ENCODE measurements around the gene PLIN4.

PLIN4 gene

DNA sequence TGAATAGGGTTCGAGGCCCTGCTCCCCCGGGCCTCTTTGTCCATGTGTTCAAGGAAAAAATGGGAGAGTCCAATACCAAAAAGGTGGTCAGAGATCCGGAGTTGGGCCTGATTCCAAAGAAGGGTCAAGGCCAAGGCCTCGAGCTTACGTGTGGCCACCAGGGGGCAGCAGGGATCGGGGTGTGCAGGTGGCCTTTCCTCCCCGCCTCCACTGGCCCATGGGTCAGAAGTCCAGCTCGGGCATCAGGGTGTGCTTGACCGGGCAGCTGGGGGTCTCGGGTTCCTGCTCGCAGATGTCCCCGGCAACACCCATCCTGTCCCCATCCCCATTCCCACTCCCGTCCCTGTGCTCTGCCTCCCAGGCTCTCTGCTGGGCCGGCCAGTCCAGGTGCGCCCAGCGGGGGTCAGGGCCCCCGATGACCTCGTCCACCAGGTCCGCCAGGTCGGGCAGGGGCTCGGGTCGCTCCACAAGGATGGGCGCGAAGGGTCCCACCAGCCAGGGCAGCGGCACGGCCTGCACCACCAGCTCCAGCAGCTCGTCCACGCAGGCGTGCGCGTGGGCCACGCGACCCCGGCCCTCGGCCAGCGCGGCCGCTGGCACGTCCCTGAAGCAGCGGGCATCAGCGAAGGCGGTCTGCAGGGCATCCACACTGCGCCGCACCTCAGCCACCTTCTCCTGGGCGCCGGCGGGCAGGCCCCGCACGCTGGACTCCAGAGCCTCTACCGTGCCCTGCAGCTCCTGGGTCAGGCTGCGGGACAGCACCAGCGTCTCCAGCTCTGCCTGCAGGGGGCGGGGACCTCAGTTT lies 5.2 kb upstream of the PLIN4 start:
- no peak for DNase-seq

DNA sequence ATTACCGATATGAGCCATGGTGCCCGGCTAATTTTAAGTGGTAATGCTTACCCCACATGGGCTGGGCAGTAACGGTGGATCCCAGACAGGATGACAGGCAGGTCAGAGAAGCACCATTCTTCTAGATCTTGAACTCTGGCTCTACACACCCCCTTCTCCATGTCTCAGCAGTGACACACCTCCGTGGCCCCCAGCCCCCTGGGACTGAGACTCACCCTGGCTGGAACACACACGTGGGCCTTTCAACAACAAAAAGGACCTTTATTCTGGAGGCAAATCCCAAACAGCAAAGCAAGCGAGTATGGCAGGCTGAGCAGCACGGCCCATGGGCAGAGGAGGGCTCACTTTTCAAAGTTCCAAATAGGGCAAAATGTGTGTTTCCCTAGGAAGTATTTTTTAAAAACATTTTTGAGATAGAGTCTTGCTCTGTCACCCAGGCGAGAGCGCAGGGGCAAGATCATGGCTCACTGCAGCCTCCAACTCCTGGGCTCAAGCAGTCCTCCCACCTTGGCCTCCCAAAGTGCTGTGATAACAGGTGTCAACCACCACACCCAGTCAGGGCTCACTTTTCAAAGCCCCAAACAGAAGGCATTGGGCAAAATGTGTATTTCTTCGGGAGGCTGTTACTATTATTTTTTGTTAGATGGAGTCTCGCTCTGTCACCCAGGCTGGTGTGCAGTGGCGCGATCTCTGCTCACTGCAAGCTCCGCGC lies 4.2 kb upstream of the PLIN4 start:
- DNase-seq: no peak

DNA sequence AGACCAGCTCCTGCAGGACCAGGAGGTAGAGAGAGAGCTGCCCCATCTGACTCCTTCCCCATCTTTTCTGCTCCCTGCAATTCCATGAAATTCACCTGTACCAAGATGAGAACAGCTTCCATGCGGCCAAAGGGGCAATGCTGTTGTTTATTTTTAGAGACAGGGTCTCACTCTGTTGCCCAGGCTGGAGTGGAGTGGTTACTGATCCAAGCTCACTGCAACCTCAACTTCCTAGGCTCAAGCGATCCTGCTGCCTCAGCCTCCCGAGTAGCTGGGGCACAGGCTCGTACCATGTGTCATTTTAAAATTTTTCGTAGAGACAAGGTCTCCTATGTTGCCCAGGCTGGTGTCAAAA lies 3.6 kb upstream of the PLIN4 start:
- DNase-seq: no peak

- no peak for DNase-seq
These were observed 3.0 kb upstream of the PLIN4 start for GRCh38 chr19:4521170-4521887.

DNA sequence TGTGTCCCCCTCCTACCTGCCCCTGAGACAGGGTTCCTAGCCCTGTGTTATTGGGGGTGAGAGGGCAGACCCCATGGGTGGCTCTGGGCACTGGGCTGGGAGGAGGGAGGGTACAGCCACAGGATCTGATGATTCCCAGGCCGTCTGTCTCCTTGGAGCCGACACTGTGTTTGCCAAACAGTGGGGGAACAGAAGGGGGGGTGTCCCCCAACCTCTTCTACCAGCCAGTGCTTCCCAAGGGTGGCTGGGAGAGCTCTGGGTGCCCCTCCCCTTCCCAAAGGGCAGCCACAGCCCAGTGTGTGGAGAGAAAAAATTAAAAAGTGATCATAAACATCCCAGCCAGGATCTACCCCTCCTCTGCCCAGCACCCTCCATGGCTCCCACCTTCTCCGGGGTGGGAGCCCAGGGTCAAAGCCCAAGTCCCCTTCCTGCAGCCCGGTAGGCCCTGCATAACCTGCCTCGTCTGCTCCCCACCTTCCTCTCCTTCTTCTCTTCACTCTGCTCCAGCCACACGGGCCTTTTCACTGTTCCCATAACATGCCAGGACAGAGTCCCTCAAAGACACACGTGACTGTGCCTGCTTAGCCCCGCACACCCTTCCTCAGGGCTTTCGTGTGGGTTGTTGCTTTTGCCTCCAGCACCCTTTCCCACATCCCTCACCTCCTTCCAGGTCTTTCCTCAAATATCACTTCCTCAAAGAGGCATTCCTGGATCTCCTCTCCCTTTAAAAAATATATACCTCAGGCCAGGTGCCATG lies 1.4 kb upstream of the PLIN4 start:
- no peak for DNase-seq

DNA sequence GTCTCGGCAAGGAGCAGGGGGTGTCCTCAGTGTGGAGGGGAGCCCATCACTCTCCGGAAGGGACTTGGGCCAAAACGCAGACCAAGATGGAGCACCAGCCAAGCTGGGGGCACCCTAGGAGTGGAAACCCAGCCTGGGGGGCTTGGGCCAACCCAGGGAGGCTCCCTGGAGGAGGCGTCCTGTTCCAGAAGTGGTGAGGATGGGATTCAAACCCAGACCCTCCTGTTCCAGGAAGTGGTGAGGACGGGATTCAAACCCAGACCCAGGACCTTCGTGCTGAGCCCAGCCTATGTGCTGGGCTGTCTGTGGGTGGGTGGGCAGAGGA lies 848 bp upstream of the PLIN4 start:
- DNase-seq: no peak

DNA sequence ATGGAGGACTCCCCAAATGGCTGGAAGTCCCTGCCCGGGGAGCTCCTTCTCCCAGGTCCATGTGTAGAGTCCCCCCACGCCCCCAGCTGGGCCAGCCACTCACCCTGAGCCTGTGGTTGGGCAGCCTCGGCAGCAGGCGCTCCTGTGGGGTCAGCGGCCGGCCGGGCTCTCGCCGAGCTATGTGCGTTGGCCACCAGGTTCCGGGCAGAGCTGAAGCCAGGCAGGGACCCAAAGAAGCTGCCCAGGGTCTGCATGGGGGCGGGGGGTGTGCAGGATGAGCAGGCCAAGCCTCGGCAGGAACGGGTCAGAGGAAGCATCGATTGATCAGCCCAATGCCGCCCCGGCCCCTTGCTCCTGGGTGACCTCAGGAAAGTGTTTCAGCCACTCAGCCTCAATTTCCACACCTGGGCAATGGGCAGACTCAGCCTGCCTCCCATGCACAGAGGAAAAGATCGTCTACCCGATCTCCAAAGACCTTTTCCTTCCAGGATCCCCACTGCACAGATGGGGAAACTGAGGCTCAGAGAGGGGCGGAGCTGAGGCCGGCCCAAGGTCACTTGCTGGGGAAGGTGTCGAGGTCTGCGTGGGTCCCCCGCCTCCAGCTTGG lies 732 bp downstream of the PLIN4 start:
- DNase-seq: no peak

DNA sequence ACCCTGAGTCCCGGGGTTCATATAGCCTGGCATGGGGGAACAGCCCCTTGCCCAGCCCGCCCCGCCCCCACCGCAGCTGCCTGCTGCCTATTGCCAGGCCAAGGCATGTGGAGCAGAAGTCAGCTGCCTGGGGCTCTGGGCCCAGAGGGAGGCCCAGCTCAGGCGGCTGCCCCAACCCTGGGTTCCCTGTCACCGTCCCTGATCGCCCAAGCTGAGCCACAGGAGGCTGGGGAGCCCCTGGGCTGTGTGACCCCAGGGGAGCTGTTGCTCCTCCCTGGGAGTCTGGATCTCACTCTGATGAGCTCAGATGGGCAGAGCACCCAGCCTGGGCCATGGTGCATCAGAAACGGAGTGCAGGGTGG lies 1.4 kb downstream of the PLIN4 start:
- no peak for DNase-seq

DNA sequence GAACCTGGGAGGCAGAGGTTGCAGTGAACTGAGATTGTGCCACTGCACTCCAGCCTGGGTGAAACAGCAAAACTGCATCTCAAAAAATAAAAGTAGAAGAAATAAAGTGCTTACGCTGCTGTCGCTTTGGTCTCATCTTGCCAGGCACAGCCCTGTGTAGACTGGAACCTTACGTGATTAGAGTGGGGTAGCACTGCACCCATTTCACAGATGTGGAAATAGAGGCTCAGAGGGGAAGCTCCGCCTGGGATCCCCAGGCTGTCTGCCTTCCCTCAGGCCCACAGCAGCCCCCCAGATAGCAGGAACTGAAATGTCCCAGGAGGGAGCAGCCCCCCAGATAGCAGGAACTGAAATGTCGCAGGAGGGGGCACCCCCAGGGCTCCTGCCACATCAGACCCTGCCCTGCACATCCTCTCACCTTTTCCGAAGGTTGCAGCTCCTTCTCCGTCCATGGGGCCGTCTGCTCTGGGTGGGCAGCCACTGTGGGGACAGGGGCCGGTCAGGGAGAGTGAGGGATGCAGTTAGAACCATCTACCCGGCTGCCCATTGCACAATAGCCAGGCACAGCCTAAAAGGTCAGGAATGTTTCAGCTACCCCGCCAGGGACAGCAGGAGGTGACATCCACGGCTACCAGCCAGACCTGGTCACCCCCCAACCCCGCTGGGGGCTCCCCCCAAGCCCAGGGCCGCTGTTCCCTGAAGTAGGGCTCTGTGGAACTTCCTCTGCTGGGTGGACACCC lies 1.9 kb downstream of the PLIN4 start:
- DNase-seq: no peak

DNA sequence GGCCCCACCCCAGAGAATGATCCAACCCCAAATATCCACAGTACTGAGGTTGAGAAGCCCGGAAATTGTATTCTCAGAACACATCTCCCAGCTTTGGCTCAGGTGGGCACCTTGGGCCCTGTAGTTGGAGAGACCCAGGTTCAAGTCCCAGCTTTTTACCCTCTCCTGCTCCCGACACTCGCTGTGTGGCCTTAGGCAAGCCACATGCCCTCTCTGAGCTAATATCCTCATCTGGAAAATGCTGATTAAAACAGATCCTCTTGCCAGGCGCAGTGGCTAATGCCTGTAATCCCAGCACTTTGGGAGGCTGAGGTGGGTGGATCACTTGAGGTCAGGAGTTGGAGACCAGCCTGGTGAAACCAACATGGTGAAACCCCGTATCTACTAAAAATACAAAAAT lies 2.6 kb downstream of the PLIN4 start:
- DNase-seq: no peak

DNA sequence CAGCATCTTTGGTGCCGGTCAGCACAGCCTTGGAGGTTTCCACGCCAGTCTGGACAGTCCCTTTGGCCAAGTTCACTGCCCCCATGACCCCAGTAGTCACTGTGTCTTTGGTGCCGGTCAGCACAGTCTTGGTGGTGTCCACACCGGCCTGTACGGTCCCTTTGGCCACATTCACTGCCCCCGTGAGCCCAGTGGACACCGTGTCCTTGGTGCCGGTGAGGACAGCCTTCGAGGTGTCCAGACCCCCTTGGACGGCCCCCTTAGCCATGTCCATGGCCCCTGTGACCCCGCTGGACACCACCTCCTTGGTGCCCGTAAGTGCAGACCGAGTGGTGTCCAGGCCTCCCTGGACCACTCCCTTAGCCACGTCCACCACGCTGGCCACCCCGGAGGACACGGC lies 5.0 kb downstream of the PLIN4 start:
- no peak for DNase-seq

DNA sequence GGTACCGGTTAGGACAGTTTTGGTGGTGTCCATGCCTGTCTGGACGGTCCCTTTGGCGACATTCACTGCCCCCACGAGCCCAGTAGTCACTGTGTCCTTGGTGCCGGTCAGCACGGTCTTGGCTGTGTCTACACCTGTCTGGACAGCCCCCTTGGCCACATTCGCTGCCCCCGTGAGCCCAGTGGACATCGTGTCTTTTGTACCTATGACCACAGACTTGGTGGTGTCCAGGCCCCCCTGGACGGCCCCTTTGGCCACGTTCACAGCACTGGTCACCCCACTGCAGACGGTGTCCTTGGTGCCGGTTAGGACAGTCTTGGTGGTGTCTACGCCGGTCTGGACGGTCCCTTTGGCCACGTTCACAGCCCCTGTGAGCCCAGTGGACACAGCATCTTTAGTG lies 6.2 kb downstream of the PLIN4 start:
- DNase-seq: no peak

GRCh38 chr19:4511300-4512054 lies 6.8 kb downstream of the PLIN4 start:
- no peak for DNase-seq

DNA sequence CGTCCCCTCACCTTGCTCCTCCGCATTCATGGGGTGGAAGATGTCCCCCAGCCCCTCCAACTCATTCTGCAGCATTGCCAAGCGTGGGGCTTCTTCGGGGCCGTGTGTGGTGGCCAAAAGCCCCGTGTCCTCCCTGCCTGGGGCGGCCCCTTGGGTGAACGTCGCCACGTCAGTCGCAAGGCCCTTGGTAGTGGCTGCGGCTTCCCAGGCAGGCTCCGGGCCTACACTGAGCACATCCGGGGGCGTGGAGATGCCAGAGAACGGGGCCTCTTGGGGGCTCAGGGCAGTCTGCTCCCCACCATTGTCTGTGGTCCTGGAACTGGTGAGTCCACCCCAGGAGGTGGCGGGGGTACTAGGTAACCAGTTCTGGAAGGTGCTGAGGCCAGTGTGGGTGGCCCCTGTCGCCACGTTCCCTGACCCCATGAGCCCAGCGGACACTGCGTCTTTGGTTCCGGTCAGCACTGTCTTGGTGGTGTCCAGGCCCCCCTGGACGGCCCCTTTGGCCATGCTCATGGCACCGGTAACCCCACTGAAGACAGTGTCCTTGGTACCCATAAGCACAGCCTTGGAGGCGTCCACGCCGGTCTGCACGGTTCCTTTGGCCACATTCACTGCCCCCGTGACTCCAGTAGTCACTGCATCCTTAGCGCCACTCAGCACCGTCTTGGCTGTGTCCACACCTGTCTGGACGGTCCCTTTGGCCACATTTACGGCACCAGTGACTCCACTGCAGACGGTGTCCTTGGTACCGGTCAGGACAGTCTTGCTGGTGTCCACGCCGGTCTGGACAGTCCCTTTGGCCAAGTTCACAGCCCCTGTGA lies 7.6 kb downstream of the PLIN4 start:
- DNase-seq: no peak

- DNase-seq: no peak
These were observed 9.6 kb downstream of the PLIN4 start for GRCh38 chr19:4508698-4509097.

DNA sequence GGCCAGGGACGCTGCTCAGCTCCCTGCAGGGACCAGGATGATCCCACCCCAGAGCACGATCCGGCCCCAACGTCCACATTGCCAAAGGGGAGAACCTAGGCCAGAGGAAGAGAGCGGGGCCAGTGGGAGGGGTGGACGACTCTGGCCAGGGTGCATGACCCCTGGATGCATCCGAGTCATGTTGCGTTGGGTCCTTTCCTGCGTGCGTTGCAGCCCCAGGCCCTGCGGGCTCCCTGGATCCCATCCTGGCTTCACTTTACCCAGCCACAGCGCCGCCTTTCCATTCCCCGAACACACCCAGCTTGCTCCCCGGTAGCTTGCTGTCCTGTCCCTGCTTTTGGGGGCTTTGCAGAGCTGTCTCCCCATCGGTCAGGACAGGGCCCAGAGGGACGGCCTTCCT lies 10.5 kb downstream of the PLIN4 start:
- DNase-seq: no peak

DNA sequence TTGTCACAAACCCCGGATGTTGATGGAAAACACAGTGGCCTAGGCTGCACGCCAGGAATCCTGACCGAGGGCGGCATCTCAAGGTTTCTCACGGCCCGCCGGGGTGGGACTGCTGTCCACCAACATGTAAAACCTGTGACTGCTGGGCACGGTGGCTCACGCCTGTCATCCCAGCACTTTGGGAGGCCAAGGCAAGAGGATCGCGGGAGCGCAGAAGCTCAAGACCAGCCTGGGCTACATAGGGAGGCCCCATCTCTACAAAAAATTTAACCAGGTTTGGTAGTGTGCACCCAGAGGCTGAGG lies 11.2 kb downstream of the PLIN4 start:
- no peak for DNase-seq

GRCh38 chr19:4506449-4507149 lies 11.7 kb downstream of the PLIN4 start:
- no peak for DNase-seq

DNA sequence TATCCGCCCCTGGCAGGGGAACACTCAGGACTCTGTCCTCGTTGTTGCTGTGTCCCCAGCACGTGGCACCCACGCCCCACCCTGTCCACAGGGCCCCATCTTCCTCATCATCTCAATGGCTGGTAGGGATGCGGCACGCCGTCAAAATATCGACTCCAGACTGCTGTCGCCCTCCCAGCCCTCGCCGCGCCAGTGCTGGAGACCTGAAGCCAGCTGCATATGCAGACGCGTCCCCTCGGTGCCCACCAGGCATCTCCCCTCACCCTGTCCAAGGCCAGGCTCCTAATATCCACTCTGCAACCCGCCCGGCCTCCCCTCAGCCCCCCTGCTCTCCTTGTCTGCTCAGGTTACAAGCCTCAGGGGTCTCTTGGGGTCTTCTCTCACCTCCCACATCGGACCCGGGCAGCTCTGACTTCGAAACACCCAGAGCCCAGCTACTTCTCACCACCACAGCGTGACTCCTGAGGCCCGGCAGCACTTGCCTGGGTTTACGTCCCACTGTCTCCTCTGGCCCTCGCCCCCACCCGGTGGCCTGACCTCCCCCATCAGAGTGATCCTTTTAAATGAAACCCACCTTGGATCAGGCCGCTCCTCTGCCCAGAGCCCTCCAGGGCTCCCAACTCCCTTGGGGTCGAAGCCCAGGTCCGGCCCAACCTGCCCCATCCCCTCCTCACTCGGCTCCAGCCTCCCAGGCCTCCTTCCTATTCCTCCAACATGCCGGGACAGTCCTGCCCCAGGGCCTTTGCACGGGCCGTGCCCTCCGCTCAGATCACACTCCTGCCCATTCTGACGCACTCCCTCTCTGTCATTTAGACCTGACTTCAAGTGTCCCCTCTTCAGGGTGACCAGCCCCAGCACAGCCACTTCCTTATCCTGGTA lies 12.5 kb downstream of the PLIN4 start:
- DNase-seq: no peak
